NCI-H1436 (cell line): ENCODE data around the gene PDCL2.
"Not testable (repeated sequence)": the region's sequence is repeated elsewhere in the genome, so short reads cannot be mapped to it uniquely, and the experiment has no call there.

Experiments used
- DNase-seq: peaks from one replicate; lab custom pipeline; 2025; lab: John Stamatoyannopoulos, UW

The PDCL2 gene, protein sequence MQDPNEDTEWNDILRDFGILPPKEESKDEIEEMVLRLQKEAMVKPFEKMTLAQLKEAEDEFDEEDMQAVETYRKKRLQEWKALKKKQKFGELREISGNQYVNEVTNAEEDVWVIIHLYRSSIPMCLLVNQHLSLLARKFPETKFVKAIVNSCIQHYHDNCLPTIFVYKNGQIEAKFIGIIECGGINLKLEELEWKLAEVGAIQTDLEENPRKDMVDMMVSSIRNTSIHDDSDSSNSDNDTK

DNA sequence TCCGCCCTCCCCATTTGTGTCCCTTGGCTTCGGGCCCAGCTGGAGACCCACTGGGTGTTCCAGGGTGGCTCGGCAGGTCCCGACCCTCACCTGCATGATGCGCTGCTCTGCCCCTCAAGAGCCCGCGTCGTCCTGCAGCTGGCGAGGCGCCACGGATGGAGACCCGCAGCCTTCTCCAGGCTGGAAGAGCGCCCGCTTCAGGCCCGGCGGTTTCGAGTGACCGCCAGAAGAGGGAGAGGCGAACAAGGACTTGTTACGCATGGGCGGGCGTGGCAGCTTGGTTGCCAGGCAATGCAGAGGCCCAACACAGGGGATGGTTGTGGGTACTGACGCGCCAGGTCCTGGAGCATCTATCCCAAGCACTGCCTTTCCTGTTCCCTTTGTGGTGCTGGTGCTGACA is at the start of gene PDCL2:
Gene PDCL2 (minus strand): TSS at position 232 of the 400 bp plus-strand sequence. CDS start 136 bp downstream, at position 96.
- DNase-seq = no peak

DNA sequence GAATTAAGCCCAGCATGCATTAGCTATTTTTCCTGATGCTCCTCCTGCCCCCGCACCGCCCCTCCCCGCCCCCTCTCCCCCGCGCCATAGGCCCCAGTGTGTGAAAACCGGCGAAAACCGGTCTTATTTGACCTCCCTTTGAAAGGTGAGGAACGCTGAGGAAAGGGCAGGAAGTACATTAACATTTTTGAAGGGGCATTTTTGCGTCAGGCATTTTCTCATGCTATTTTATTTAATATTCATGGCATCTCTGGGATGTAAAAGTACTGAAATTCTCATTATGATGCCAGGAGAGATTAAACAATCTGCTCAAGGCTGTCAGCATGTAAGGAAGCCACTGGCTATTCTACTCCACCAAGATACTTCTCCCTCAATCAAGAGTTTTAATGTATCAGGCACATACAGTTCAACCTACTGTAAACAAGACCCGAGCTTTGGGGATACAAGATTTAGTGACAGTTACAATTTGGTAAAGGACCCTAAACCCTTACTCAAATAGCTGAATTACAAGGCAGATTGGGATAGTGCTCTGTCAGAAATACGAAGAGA is 45.3 kb upstream of the PDCL2 start:
- no peak for DNase-seq

DNA sequence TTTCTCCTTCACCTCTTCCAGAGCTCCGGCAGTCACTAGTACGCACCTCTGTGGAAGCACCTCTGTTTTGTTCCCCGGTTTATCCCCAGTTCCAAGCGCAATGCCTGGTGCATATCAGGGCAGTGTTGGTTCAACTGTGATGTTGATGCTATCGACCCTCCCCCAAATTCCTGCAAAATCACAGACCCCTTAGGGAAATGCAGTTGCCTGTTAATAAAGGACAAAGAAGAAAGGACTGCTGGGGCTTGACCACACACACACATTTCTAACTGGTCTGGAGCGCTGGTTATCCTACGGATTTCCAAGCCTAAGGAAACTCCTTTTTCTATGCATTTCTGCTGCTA is 44.6 kb upstream of the PDCL2 start:
- DNase-seq = no peak

DNA sequence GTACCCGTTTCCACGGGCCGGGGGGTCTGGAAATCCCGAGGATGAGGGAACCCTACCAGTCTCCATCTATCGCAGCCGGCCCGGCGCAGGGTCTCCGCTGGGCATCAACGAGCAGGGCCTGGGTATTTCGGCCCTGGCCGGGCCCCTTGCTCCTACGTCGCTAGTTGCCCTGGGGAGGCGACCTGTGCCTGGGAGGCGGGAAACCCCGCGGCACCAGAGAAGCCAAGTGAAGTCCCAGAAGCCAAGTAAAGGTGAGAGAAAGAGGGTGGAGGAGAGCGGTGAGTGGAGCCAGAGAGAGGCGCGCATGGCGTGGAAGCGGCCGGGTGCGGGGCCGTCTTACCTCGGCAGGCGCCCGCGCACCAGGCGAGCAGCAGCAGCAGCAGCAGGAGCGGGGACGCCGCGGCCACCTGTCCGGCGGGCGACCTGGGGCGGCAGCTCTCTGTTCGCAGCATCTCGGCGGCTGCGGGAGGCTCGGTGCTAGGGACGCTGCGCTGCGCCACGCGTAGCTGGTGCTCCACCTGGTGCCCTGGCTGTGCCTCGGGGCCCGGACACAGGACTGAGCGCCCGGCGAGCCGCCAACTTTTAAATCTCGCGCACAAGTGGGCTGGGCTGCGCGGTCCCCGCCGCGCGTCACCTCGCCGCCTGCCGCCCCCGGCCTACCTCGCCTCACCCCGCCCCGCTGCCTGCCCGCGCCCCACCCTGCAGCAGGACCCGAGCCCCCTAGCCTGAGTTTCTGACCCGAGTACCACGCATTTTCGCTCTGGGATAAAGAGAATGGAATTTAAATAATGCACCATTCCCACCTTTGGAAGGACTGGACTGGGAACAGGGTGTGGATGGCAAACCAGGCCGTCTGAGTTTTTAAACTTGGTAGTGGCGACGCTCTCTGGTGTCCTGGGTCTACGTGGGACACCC is 44.0 kb upstream of the PDCL2 start, which contains the start of gene NMU:
Gene NMU (minus strand): TSS at position 558 of the 915 bp plus-strand sequence. CDS start 106 bp downstream, at position 452.
- peak; percentile 60 for DNase-seq

DNA sequence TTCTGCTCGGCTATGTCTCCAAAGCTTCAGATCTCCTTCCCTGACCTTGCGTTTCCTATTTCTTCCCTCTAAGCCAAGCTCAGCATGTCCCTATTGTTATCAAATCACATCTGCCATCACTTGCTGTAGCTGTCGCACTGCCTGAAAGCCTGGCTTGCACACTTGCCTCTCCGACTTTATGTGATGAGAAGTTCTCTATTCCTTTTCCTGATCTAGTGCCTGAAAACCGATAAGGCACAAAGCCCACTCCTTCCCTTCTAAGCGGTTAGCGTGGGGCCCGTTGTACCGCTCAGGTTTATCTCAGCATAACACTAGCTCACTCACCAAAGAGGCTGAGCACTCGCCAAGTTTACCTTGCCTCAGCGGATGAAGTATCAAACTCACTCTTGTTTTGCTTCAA is 43.2 kb upstream of the PDCL2 start:
- DNase-seq = no peak

DNA sequence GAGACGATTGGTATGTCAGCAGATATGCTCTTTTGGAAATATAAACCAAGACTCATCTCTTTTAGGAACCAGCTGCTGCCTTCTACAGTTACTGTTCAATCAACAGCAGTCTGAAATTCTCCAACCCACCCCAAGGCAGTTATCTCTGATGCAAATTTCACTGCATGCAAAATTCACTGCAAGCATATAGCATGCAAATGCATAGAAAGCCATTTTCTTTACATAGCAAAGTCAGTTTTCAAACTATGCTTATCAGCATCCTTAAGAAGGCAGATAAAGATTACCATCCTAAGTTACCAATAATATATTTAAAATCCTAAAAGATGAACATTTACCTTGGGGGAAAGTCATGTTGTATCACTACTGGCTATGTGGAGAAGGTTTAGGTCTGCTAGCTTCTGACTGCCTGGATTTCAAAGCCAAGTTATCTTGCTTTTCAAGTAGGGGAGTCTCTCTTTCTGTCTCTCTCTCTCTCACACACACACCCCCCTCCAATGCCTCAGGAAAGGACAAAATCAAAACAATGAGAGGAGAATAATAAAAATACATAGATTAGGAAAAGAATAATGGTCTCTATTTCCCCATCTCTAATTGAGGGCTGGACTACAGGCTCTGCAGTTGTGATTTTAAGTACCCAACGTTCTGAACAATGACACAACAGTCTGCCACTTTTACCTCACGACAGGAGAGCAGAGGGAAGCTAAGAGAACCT is 42.5 kb upstream of the PDCL2 start:
- no peak for DNase-seq

DNA sequence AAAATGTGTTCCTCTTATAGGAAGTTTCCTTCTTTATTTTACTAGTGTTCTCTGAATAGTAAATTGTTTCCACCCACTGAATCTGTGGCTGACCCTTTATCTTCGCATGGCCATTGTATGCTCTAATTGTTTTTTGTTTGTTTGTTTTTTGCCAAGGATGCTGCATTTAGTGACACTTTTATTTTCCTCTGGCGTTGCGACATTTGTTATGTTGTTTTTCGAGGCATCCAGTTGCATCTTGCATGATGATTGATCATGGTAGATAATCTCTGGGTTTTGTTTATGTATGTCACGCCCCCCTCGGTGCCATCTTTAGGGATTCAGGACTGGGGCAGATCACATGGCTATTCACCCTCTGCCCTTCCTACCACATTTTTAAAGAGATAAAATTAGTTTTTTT is 41.9 kb upstream of the PDCL2 start:
- no peak for DNase-seq

DNA sequence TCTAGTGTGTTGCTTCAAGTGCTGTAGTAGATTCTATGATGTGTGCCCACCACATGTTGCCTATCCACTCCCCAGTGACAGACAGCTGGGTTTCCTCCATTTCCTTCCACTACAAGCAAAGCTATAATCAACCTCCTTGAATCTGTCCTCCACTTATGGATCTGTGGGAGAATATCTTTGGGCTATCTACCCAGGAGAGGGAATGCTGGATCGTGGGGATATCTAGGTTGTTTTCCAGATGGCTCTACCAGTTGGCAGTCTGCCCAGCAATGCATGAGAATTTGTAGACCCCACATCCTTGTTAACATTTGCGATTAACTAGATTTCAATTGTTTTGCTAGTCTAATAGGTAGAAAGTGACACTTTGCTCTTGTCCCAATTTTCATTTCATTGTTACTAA is 33.8 kb upstream of the PDCL2 start:
- DNase-seq = no peak

DNA sequence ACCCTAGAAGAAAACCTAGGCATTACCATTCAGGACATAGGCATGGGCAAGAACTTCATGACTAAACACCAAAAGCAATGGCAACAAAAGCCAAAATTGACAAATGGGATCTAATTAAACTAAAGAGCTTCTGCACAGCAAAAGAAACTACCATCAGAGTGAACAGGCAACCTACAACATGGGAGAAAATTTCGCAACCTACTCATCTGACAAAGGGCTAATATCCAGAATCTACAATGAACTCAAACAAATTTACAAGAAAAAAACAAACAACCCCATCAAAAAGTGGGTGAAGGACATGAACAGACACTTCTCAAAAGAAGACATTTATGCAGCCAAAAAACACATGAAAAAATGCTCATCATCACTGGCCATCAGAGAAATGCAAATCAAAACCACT is 32.0 kb upstream of the PDCL2 start:
- DNase-seq = not testable (repeated sequence)

DNA sequence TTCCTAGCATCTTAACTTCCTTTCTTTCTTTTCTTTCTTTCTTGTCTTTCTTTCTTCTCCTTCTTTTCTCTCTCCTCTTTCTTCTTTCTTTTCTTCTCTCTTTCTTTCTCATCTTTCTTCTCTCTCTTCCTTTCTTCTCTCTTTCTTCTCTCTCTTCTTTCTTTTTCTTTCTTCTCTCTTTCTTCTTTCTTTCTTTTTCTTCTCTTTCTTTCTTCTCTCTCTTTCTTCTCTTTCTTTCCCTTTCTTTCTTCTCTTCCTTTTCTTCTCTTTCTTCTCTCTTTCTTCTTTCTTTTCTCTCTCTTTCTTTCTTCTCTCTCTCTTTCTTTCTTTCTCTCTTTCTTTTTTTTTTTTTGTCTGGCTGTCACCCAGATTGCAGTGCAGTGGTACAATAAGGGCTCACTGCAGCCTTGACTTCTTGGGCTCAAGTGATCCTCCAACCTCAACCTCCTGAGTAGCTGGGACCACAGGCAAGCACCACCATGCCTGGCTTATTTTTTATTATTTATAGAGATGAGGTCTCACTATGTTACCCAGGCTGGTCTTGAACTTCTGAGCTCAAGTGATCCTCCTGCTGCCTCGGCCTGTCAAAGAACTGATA is 26.6 kb upstream of the PDCL2 start:
- no peak for DNase-seq

DNA sequence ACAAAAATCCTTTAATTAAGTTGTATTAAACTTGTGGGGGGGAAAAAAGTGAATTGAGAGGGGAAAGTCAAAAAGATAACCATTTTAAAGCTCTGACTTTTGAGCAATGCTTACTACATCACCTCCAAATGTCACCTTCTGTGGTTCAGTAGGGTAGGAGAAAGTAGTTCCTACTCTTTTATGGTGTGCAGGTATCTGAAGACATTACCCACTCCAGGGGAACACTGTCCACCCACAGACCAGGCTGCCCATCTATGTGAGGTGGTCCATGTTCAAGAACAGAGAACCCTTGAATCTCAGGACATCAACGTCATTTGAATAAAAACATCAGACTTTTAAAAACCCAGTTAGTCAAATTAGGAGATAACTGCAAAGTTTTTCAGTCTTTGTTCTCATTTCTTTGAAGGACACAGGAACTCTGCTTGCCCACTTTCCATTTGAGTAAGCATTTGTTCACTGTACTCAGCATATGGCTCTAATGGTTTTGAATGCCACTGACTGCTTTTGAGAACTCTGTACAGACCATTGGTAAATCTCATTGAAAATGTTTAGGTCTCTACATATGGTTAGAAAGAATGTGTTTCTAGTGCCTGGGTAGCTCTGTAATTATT is 25.6 kb upstream of the PDCL2 start:
- DNase-seq = no peak

DNA sequence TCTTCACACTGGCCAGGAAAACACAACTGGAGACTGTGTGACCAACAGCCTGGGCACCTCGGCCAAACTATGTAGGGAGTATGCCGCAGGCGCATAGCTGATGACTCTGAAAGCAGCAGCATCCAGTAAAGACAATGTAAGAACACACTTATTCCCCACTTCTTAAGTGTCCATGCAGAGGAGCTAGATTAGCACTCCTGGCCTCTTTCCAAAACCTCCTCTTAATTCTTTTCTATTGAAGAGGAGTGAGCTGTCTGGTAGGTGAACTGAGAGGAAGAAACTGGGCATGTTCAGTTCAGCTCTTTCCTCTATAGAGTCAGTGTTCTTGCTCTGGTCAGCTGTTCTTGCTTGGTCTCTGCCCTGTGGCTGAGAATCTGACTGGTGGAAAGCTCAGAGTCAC is 23.0 kb upstream of the PDCL2 start:
- no peak for DNase-seq

DNA sequence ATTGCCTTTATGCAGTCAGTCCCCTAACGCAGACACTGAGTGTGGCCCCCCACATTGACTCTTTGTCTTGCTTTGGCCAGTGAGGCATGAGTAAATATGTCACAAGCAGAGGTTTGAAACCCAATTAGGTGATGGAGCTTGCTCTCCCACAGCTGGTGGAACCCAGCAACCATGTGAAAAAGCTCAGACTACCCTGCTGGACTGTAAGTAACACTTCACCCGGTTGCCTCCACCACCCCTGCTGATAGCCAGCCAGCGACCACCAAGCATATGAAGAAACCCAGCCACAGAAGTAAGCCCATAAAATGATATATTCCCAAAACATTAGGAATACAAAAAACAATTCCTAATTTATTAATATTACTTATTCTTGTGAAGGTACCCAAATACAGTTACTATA is 21.6 kb upstream of the PDCL2 start:
- DNase-seq = no peak

DNA sequence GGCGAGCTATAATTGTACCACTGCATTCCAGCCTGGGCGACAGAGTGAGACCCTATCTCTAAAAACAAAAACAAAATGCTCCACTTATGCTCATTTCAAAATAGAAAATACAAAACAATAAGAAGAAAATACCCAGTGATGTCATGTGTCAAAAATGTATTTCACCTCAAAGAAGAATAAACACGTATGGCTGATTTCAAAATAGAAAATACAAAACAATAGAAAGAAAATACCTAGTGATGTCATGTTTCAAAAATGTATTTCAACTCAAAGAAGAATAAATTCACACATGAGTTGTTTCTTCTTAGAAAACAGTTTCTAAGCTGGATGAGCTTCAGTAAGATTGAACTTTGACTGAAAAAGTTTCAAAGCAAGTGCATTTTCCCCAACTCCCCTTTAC is 20.3 kb upstream of the PDCL2 start:
- DNase-seq = no peak

DNA sequence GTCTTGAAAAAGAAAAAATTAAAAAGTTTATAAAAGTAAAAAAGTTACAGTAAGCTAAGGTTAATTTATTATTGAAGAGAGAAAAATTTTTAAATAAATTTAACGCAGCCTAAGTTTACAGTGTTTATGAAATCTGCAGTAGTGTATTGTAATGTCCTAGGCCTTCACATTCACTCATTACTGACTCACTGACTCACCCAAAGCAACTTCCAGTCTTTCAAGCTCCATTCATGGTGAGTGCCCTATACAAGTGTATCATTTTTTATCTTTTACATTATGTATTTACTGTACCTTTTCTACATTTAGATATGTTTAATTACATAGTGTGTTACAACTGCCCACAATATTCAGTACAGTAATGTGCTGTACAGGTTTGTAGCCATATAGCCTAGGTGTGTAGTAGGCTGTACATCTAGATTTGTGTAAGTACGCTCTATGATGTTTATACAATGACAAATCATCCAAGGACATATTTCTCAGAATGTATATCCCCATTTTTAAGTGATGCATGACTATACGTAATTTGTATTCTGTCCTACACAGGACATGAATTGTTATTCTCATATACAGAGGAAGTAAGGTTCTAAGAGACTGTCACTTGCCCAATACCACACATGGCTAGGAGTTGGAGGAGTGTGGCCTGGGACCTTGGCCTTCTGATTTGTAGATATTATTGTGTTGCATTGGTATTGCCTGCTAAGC is 19.5 kb upstream of the PDCL2 start:
- no peak for DNase-seq

DNA sequence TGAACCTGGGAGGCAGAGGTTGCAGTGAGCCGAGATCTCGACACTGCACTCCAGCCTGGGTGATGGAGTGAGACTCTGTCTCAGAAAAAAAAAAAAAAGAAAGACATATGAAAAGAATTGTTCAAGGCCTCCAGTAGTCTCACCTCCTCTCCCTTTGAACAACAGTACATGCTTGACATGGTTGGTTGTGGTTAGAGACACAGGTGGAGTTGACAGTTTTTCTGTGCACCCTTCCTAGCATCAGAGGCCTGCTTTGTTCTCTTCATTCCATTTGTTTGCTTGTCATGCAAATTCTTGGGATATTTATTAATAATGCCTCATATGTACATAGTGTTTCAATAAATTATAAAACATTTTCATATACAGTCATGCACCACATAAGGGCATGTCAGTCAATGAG is 18.3 kb upstream of the PDCL2 start:
- no peak for DNase-seq

DNA sequence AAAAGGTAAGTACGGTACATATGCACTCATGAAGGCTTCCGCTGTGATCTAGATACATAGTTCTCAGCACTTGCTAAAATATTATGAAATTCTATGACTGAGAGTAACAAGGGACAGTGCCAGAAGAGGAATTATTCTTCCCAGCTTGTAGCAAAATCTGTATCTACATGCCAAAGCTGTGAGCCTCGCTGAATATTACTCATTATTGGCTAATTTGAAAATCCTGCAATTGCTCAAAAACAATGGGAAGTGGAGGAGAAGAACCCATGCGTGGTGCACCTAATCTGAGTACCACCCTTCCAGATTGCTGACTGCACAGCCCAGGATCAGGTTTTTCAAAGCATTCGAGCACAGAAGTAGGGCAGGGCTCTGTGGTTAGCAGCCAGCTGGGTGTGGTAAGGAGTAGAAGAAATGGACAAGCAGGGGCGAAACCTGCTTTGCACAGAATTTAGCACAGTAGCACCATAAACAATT is 17.4 kb upstream of the PDCL2 start:
- no peak for DNase-seq

DNA sequence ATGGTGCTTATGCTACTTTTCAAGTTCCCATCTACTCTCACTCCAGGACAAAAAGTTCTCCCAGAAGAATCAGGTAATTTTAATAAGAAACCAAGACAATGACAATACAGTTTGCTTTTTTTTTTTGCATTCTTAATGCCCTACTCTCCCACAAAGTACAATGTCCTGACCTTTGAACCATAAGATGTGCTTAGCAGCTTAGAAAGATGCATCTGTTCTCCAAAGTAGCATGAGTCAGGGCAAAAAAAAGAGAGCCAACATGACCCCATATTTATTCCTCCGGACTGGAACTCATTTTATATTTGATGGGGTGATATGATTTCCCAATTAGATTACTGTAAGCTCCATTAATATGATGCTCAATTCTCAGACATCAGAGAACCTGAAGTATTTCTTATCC is 16.5 kb upstream of the PDCL2 start:
- DNase-seq = no peak

DNA sequence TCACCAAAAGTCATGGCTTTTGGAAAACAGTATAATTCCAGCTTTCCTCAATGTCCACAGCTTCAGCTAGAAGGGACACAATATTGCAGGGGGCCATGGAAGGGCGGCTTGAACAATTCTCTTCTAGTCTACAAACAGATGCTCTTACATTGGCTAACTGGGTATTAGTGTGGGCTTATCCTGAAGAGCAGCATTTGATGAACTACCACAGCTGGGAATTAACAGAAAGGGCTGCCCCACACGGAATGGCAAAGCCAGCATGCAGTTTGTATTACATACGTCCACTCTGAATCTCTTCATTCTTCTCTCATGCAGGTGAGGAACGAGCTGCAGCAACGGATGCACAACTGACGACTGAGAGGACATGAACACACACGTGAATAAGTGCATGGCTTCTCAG is 13.0 kb upstream of the PDCL2 start:
- DNase-seq = no peak

DNA sequence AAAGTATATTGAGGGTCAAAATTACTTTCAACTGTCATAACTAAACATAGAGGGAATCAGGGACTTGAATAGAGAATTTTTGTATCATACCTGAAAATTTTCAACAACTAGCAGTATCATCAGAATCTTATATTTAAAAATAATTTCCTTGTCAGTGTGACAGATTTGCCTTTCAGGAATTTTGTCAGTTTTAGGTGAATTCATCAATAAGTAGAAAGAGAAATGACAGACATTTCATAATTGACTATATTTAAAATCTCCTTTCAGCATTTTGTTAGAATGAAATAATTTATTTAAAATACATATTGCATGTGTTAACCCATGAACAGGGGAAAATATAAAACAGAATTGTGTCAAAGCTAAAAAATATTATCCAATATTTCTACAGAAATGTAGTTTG is 8.6 kb upstream of the PDCL2 start:
- no peak for DNase-seq

DNA sequence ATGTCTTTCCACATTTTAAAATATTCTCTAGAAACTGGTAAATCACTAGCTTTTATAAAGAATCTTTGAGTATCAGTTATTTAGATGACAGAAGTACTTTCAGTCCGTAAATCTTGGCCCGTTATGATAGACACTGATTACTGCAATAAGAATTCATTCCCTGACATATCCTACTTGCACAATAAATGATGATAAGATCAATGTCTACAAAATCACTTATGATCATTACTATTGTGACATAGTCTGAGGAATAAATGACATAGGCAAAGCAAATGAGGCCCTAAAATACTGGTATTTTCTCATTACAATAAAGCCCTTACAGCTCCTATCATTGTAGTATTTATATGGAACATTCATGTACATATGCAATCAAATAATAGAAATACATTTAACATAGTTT is 6.6 kb upstream of the PDCL2 start:
- DNase-seq = no peak
